GM19099 (cell line): ENCODE measurements around the gene ACSBG1.
A peak's percentile ranks its signal among the peaks of the same experiment; 100 is the strongest.

Source experiments
- POLR2A ChIP-seq: IDR thresholded peaks from 3 replicates; pipeline ENCODE4 v1.6.1; 2011; ENCODE audit warnings: low read depth; ENCODE audit not compliant: insufficient read length; ENCODE audit errors: extremely low read depth

ACSBG1 gene

GRCh38 chr15:78148392-78149067, 85.8 kb downstream of the ACSBG1 start:
- TF ChIP-seq POLR2A: no peak

GRCh38 chr15:78147566-78147965, 86.8 kb downstream of the ACSBG1 start:
- TF ChIP-seq POLR2A: no peak

- no peak for TF ChIP-seq POLR2A
Observed at GRCh38 chr15:78146425-78147154, 87.8 kb downstream of the ACSBG1 start.

- no peak for TF ChIP-seq POLR2A
Observed at GRCh38 chr15:78142332-78142731, 92.0 kb downstream of the ACSBG1 start.

- TF ChIP-seq POLR2A: no peak
Observed at GRCh38 chr15:78140292-78140691, 94.1 kb downstream of the ACSBG1 start.

GRCh38 chr15:78139578-78139977, 94.8 kb downstream of the ACSBG1 start:
- TF ChIP-seq POLR2A: no peak

- no peak for TF ChIP-seq POLR2A
Observed at GRCh38 chr15:78133801-78134200, 100.6 kb downstream of the ACSBG1 start.

- TF ChIP-seq POLR2A: peak; percentile 64
Observed at GRCh38 chr15:78131295-78132061, 102.9 kb downstream of the ACSBG1 start, which contains the start of gene CIB2. Gene CIB2 (minus strand): TSS chr15:78131445. CDS start chr15:78131215, 230 bp downstream.

- no peak for TF ChIP-seq POLR2A
Observed at GRCh38 chr15:78130466-78131294, 103.7 kb downstream of the ACSBG1 start.

- TF ChIP-seq POLR2A: no peak
Observed at GRCh38 chr15:78129751-78130287, 104.5 kb downstream of the ACSBG1 start.

- no peak for TF ChIP-seq POLR2A
Observed at GRCh38 chr15:78129077-78129750, 105.2 kb downstream of the ACSBG1 start.

- no peak for TF ChIP-seq POLR2A
Observed at GRCh38 chr15:78127882-78128281, 106.5 kb downstream of the ACSBG1 start.

GRCh38 chr15:78125267-78125666, 109.1 kb downstream of the ACSBG1 start:
- no peak for TF ChIP-seq POLR2A

GRCh38 chr15:78120523-78120922, 113.8 kb downstream of the ACSBG1 start:
- no peak for TF ChIP-seq POLR2A
